Measurements from ENCODE around the gene TCF4. TPM values are rescaled to one million over a fixed set of nuclear protein-coding genes. Genes with fewer than 3 reads are reported as not detected.

The TCF4 gene
- total and polyA plus RNA-seq, 2 donors (not counting 3 experiments of a cell fraction or from before 2014, with no cell fraction given), result 183 to 390 TPM

- dilution Hi-C loops (cut with MboI; ENCODE audit: extremely low pct_ligation_motif_present, low sequenced_read_pairs), result no loop called here
- POLR2A ChIA-PET, result no interaction called here
- intact Hi-C loops (cut with micrococcal nuclease), result no loop called here
These were observed 277.1 kb downstream of the TCF4 start for GRCh38 chr18:55310863-55311262.

More at GRCh38 chr18:55310863-55311262, 277.1 kb downstream of the TCF4 start:
- peaks cover 55% of the 10 kb centered on the region for H4K20me1 ChIP-seq (replicated peaks; ENCODE audit: control insufficient read depth, extremely low read depth, insufficient read depth, low read length)
- FAIRE-seq (no peak), DNase-seq (ENCODE audit: low read depth, low spot score) (no peak)
- peaks cover 78% of the 10 kb centered on the region for H3K79me2 ChIP-seq (ENCODE audit: control insufficient read depth, insufficient read depth, low read length)
- no peak overlapping the region for H3K9ac ChIP-seq (replicated peaks; ENCODE audit: extremely low read depth, insufficient read depth, low read length)
- H3K9me1 ChIP-seq (replicated peaks; ENCODE audit: control insufficient read depth, extremely low read depth, insufficient read depth, low read length), result peaks cover 16% of the 10 kb centered on the region
- H3K4me2 ChIP-seq (ENCODE audit: insufficient read depth, low read length), result no peak overlapping the region
- TF ChIP-seq POLR2AphosphoS5 (IDR thresholded peaks at IDR 0.05; ENCODE audit: insufficient read depth, low read depth, low read length) (no peak), JUN (IDR thresholded peaks at IDR 0.05; ENCODE audit: borderline replicate concordance, insufficient read depth, insufficient read length, low read depth) (no peak), MAX (IDR thresholded peaks at IDR 0.05; ENCODE audit: insufficient read depth, insufficient read length) (no peak), GATA2 (IDR thresholded peaks at IDR 0.05; ENCODE audit: insufficient read depth, insufficient read length, low read depth, low read length) (no peak), EZH2 (IDR thresholded peaks at IDR 0.05; ENCODE audit: borderline replicate concordance, low read depth, low read length, severe bottlenecking) (no peak), FOS (IDR thresholded peaks at IDR 0.05; ENCODE audit: borderline replicate concordance, insufficient read depth, low read length) (no peak), POLR2A (IDR thresholded peaks at IDR 0.05; ENCODE audit: low read depth, low read length) (no peak), MYC (IDR thresholded peaks at IDR 0.05; ENCODE audit: low read depth, low read length) (no peak), CTCF (IDR thresholded peaks at IDR 0.05; ENCODE audit: extremely low read depth in 1 of 2, insufficient read depth in 1 of 2, low read depth in 1 of 2, low read length in 2 of 2) (no peak)
- no peak overlapping the region for H3K27ac ChIP-seq (ENCODE audit: insufficient read depth, low read depth, low read length)
- H3K4me1 ChIP-seq (ENCODE audit: control insufficient read depth, extremely low read depth, insufficient read depth, low read length), result peaks cover 2% of the 10 kb centered on the region
- H2AFZ ChIP-seq (ENCODE audit: low read depth, low read length), result no peak overlapping the region
- CTCF ChIA-PET, result no interaction called here
- BruUV-seq (replicated peaks), result no TSS peak
- no peak overlapping the region for H3K4me3 ChIP-seq (replicated peaks in 1 of 3; ENCODE audit: insufficient read depth in 1 of 3, low read depth in 1 of 3, low read length in 3 of 3)
- H3K36me3 ChIP-seq (ENCODE audit: control insufficient read depth in 2 of 2, extremely low read depth in 1 of 2, insufficient read depth in 2 of 2, low read length in 2 of 2), result peaks cover 2% of the 10 kb centered on the region in 2 experiments
- no peaks in the 10 kb centered on the region for H3K27me3 ChIP-seq (ENCODE audit: control insufficient read depth in 2 of 2, insufficient read depth in 2 of 2, low read length in 2 of 2)
- H3K9me3 ChIP-seq (replicated peaks; ENCODE audit: control insufficient read depth, insufficient read depth, low read length), result no peaks in the 10 kb centered on the region
